Measurements from ENCODE around the gene CPA4. TPM values are rescaled to one million over a fixed set of nuclear protein-coding genes. Genes with fewer than 3 reads are reported as not detected.

The CPA4 gene
- total RNA-seq, 2 donors from 2014 or later = 9.6 to 10.2 TPM

- Histone ChIP-seq H3K36me3 (replicated peaks in 1 of 2; ENCODE audit: insufficient read depth in 1 of 2, low read depth in 2 of 2) (no peaks in the 10 kb centered on the region), H3K27me3 (no peaks in the 10 kb centered on the region), H3K27ac (no peak overlapping the region), H3K4me1 (peaks cover 16% of the 10 kb centered on the region), H3K9me3 (no peaks in the 10 kb centered on the region), H3K4me3 (no peak overlapping the region)
- no peak for TF ChIP-seq POLR2A (IDR thresholded peaks at IDR 0.05)
- TF ChIP-seq CTCF (IDR thresholded peaks at IDR 0.05) = no peak
- 90 to 95% methylated on average over 3 of the region's 3 CpGs for WGBS, 2 donors
- no peak for DNase-seq
- intact Hi-C loops (cut with DNase I) = no loop called here
- ATAC-seq = no peak
Measured at GRCh38 chr7:130338233-130338632, 45.3 kb downstream of the CPA4 start.

- TF ChIP-seq POLR2A (IDR thresholded peaks at IDR 0.05) = no peak
- TF ChIP-seq CTCF (IDR thresholded peaks at IDR 0.05) = no peak
- Histone ChIP-seq H3K9me3 (no peaks in the 10 kb centered on the region), H3K36me3 (replicated peaks in 1 of 2; ENCODE audit: insufficient read depth in 1 of 2, low read depth in 2 of 2) (no peaks in the 10 kb centered on the region), H3K4me1 (no peaks in the 10 kb centered on the region), H3K27ac (no peak overlapping the region), H3K4me3 (no peak overlapping the region), H3K27me3 (no peaks in the 10 kb centered on the region)
- DNase-seq (no peak), ATAC-seq (no peak)
- 91 to 92% methylated on average over 4 of the region's 4 CpGs for WGBS, 2 donors
- intact Hi-C loops (cut with DNase I) = loop anchor here (10.0 kb wide), 1 partner anchor 47 kb away; the partner anchor contains the start of gene CPA4
Measured at GRCh38 chr7:130341882-130342281, 48.9 kb downstream of the CPA4 start.

GRCh38 chr7:130342701-130343380, 49.9 kb downstream of the CPA4 start:
- Histone ChIP-seq H3K27me3 (no peaks in the 10 kb centered on the region), H3K4me1 (no peaks in the 10 kb centered on the region), H3K4me3 (no peak overlapping the region), H3K27ac (no peak overlapping the region), H3K9me3 (no peaks in the 10 kb centered on the region), H3K36me3 (replicated peaks in 1 of 2; ENCODE audit: insufficient read depth in 1 of 2, low read depth in 2 of 2) (no peaks in the 10 kb centered on the region)
- intact Hi-C loops (cut with DNase I) = loop anchor here (10.0 kb wide), 1 partner anchor 48 kb away; the partner anchor contains the start of gene CPA4
- ATAC-seq (no peak), DNase-seq (no peak)
- TF ChIP-seq CTCF (IDR thresholded peaks at IDR 0.05) (no peak), POLR2A (IDR thresholded peaks at IDR 0.05) (no peak)
- WGBS, 2 donors = 93% methylated on average over 3 of the region's 3 CpGs

- Histone ChIP-seq H3K4me3 (no peak within 1 kb of the TSS), H3K27me3 (no peaks in the 10 kb centered on the region), H3K4me1 (no peaks in the 10 kb centered on the region), H3K9me3 (no peaks in the 10 kb centered on the region), H3K27ac (no peak within 1 kb of the TSS), H3K36me3 (replicated peaks in 1 of 2; ENCODE audit: insufficient read depth in 1 of 2, low read depth in 2 of 2) (no peaks in the 10 kb centered on the region)
- 77 to 90% methylated on average over 5 of the region's 5 CpGs for WGBS, 2 donors
- DNase-seq (no peak), ATAC-seq (no peak)
- intact Hi-C loops (cut with DNase I) = loop anchor here (10.0 kb wide), 1 partner anchor 50 kb away; the partner anchor contains the start of gene CPA4
- no peak for TF ChIP-seq CTCF (IDR thresholded peaks at IDR 0.05)
- no peak for TF ChIP-seq POLR2A (IDR thresholded peaks at IDR 0.05)
Measured at GRCh38 chr7:130344271-130344866, 51.4 kb downstream of the CPA4 start, which contains the start of gene CPA5. Gene CPA5 (plus strand): TSS chr7:130344816. CDS start chr7:130346486, 1,670 bp downstream.
